Endometrium (tissue), 2 donors: ENCODE results near the gene NLN.
"Not testable (repeated sequence)": the region's sequence is repeated elsewhere in the genome, so short reads cannot be mapped to it uniquely, and the experiment has no call there.

ENCODE experiments used
- FAIRE-seq: peaks from 2 replicates; lab custom pipeline; 2012; peaks lifted over from hg19 to GRCh38; lab: Jason Lieb, UNC
- donor health status: control.
- donor health status: control.

NLN gene

DNA sequence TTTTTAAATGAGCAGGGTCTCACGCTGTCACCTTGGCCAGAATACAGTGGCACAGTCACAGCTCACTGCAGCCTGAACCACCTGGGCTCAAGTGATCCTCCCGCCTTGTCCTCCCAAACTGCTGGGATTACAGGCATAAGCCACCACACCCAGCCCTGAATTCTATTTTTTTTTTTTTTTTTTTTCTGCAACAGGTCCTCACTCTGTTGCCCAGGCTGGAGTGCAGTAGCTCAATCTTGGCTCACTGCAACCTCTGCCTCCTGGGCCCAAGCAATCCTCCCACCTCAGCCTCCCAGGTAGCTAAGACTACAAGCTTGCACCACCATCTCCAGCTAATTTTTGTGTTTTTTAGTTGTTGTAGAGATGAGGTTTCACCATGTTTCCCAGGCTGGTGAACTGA is 51.0 kb downstream of the NLN start:
- FAIRE-seq: not testable (repeated sequence)

DNA sequence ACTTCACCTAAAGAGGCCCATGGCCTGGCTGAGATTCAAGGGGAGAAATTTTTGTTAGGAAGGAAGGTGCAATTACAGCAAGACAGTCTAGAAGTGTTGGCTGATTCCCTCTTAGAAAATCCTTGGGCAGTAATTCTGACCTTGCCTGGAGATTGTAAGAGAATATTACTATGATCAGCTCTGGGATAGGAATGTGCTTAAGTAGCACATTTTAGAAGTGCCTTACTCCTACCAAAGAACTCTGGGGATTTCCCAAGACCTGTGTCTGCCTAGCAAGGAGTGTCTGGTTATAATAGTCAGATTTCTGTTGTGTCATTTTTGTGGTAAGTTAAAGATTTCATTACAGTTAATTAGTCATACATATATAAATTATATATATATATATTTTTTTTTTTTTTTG is 52.3 kb downstream of the NLN start:
- FAIRE-seq: no peak

DNA sequence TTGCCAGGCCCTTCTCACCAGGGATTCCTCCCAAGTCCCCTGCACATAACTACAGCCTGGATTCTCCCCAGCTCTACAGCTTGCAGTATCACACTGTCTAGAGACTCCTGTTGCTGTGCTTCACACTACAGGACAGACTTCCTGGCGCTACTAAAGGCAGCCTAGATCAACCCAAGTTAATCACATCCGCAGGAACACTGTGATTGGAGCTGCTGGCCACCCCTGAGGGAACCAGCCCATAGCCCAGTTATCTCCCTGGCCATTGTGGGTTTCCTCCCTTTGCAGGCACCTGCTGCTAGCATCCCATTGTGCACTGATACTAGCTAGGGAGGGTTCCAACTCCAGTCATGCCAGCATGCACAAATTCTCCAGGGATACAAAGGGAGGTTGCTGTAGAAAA is 53.5 kb downstream of the NLN start:
- no peak for FAIRE-seq

DNA sequence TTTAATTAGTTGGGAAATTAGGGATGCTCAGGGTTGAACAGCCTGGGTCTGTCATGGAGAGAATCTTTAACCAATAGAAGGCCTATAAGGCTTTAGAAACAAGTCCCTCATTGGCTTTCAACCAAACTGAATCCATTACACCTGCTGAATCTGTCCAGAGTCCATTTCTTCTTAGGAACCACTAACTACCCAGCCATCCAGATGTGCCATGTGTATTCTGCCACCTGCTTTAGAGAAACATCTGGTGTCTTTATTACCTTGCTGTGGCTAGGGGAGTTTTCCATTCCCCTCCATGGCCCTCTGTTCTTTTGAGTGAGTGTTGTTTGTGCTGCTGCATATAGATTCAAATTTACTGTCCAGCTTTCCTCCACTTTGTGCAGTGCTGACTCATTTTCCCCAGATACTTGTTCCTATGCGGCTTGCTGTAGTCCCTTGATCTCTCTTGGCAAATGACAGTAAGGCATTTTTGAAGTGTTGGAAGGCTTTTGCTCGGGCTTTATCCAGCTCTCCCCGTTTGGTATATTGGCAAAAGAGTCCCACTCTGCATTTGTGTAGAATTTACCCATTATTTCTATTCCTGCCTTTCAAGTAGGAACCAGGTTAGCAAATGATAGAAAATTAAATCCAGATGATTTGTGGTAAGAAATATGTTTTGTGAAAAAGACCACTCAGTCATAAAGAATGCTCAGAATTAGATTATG is 54.6 kb downstream of the NLN start:
- FAIRE-seq: no peak

DNA sequence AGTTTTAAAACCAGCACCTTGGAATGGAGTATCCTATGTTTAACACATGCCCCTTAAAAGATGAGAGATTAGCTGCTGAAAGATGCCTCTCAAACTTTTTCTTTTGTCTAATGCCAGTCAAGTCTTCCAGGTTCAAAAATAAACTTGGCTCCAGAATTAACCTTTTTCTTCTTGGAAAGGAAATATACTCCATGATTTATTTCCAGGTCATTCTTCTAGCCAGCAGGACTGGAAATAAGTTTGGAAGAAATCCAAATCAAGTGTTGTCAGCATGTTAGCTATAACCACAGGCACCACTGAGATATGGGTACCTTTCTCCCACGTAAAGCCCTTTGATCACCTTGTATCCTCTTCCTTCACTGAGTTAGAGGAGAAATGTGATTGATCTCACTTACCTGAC is 56.1 kb downstream of the NLN start:
- FAIRE-seq: no peak

DNA sequence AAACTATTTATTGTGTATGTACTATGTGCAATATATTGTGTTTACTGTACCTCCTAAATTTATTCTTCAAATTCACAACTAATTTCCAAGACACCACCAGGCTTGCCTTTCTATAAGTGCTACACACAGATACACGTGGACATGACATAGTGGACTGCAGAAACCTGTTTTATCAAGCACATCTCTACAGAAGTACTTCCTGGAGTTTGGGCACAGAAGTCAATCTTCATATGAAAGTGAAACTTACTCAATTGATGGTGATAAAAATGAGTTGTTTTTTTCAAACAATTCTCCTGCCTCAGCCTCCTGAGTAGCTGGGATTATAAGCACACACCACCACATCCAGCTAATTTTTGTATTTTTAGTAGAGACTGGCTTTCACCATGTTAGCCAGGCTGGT is 57.6 kb downstream of the NLN start:
- FAIRE-seq: no peak

DNA sequence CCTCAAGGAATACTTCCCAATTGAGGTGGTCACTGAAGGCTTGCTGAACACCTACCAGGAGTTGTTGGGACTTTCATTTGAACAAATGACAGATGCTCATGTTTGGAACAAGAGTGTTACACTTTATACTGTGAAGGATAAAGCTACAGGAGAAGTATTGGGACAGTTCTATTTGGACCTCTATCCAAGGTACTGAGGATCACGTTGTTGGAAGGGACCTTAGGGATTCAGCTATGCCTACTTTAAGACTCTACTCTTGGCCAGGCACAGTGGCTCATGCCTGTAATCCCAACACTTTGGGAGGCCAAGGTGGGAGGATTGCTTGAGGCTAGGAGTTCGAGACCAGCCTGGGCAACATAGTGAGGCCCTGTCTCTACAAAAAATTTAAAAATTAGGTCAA is 66.3 kb downstream of the NLN start:
- not testable (repeated sequence) for FAIRE-seq

DNA sequence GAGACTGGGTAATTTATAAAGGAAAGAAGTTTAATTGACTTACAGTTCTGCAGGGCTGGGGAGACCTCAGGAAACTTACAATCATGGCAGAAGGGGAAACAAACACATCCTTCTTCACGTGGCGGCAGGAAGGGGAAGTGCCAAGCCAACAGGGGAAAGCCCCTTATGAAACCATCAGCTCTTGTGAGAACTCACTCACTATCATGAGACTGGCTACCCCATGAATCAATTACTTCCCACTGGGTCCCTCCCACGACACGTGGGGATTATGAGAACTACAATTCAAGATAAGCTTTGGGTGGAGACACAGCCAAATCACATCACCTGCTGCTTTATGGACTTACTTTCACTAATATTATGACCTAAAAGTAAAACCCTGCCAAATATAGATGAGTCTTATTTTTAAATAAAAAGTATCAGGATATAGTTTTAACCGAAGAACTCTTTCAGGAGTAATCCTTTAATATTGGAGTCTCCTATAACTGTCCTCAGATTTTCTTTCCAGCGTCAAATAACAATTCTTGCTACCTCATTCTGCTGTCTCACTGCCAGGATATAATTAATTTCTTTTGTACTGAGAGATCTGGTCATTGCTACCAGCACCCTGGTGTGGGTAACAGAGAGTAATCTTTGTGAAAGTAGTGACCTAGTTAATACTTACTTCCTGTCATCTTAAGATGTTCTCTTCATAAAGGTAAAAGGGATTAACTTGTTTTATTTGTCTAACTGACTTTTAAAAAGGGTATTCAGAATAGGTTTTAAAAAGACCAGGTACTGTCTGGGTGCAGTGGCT is 68.6 kb downstream of the NLN start:
- FAIRE-seq: no peak

DNA sequence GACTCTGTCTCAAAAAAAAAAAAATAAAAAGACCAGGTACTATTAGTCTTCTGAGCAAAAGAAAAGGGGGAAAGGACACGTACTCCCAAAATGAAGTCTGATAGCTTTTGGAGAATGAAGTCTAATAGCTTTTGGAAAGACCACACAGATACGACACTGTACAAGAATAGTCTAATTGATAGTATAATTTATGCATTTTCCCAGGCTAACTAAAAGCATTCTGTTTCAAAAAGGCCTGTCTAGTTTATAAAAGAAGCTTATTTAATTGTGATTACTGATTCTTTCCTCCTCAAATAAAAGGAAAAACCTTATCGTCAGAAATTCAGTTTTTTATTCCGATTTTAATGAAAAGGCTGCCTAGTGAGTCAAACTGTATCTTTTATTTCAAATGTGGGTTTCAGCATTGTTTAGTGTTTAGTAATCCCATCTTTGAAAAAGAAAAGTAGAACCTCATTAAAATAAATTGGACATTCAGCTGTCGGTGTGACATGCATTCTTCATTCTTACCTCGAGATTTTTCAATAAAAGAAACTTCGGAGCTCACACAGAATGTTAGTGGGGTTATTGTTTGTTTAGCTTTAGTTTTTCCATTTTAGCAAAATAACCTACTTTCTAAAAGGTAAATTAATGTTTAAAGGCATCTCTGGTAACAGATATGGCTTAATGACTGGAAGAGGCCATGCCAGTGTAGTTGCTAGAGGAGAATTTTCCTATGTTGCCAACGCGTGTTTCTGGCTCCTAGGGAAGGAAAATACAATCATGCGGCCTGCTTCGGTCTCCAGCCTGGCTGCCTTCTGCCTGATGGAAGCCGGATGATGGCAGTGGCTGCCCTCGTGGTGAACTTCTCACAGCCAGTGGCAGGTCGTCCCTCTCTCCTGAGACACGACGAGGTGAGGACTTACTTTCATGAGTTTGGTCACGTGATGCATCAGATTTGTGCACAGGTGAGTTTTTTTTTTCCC is 70.0 kb downstream of the NLN start:
- no peak for FAIRE-seq

DNA sequence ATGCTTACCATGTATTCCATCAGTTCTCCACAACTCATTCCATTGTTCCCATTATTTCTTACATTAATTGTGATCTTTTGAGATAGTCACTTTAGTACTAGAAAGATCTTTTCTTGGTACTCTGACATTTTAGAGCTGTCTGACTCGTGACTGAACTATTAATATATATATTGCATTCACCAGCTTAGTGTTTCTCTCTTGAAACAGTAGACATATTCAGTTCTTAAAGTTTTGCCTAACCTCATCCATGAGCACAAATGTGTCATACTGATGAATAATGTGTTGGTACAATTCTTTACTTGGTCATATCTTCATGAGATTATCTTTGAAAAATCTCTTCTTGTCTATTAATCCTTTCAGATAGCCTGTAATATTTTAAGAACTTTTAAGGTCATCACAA is 74.3 kb downstream of the NLN start:
- FAIRE-seq: no peak

DNA sequence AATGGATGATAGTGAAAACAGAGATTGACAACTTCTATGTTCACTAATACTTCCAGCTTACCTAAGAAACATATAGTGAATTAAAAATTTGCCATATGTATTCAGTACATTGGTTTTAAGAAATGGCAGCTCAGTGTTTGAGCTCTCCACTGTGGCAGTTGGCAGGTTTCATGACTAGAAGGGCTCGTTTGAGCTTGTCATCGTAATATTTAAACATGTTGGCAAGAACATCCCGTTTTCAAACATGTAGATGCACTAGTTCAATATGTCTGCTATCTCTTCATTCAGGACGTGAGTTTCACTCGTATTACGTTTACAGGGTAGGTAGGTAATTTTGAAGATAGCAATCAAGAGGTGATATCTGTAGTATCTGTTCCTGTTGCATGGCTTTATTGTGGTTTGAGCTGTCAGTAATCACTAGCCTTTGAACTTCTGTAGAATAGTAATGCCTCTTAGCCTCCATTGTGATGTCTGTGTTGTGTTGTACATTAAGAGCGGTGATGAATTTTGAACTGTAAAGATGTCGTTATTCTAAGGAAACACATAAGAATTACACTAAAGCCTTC is 74.8 kb downstream of the NLN start:
- no peak for FAIRE-seq

DNA sequence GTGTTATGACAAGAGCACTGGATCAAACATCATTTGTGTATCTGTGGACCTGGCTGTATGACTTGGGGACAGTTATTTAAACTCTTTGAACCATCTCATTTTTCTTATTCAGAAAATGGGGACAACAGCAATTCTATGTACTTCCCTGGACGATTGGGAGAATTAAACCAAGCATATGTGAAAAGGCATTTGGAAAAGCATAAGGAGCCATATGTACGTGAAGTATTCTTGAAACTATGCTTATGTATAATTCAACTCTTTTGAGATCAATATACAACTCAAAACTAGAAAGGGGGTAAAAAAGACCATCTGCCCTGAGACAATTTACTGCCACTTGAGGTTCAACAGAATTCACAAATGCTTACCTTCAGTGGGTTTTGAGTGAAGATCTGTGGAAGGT is 75.5 kb downstream of the NLN start:
- FAIRE-seq: no peak

DNA sequence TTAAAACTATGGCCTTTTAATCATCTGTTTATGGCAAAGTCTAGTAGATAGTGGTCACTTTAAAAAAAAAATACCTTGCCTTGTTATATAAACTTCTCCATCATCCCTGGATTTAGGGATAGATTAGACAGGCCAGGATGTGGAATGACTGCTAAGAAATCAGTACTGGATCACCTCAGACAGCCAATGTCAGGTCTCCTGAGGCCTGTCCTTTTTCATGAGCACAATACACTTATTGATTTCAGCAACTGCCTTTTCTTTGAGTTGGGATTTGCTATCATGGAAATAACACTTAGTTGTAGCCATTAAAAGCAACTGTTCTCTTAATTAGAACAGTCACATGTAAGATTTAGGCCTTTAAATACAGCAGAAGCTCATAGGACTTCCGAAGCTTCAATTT is 77.9 kb downstream of the NLN start:
- no peak for FAIRE-seq

DNA sequence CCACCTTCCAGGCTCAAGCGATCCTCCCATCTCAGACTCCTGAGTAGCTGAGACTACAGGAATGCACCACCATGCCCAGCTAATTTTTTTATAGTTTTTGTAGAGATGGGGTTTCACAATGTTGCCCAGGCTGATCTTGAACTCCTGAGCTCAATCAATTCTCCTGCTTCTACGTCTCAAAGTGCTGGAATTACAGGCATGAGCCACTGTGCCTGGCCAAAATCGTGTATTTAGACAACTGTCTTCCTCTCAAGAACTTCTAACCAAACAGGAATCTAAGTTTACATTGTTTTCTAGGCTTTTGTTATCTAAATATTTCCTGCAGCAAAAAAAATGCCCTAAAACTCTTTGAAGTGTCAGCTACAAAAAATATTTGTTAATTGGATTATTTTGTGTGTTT is 78.8 kb downstream of the NLN start:
- FAIRE-seq: no peak

DNA sequence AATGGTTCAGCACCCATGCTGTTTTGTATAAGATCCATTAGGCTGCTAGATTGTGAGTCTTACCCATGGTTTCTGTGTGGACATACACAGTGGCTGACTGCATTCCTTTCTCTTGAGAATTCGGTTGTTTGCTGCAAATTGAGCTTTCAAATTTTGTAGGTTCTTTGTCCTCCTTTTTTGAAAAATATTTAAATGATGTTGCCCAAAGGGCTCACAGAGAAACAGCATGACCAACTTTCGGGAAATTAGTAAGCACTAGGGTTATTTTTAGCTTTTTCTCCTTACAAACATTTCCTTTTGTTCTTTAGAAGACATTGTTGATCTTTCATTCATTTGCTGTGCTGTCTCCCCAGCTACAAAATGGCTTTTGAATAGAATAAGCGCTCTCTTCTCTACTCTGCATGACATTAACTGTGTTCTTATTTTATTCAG is 79.4 kb downstream of the NLN start:
- no peak for FAIRE-seq

DNA sequence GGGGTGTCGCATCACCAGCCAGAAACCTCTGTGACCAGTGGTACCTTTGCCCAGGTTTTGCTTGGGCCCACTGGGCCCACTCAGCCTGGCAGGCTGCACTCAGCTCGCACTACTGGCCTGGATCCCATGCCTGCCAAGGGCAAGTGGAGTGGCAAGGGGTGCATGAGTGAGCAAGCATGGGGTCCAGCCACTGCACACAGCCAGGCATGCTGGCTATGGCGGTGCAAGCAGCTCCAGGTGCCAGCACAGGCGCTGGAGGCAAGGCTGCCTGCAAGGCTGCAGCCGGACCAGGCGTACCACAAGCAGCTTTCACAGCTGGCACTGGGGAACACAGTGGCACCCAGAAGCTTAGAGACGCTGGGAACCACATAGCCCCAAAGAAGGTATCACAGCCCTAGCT is 80.1 kb downstream of the NLN start:
- FAIRE-seq: no peak

DNA sequence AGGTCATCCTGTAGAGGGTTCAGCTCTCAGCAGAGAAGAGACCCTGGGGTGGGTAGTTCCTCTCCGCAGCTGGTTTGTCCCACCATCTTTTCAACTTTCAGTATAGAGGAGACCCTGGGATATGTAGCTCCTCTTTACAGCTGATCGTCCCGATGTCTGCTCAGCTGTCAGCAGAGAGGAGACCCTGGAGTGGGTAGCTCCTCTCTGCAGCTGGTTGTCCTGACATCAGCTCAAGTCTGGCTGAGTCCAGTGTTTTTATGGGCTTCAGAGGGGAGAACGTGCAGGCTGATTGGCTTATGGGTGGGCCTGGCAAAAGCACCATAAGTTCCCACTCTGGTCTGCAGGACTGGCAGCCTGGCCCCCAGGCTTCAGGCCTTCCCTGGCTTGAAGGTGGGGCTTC is 80.8 kb downstream of the NLN start:
- no peak for FAIRE-seq

DNA sequence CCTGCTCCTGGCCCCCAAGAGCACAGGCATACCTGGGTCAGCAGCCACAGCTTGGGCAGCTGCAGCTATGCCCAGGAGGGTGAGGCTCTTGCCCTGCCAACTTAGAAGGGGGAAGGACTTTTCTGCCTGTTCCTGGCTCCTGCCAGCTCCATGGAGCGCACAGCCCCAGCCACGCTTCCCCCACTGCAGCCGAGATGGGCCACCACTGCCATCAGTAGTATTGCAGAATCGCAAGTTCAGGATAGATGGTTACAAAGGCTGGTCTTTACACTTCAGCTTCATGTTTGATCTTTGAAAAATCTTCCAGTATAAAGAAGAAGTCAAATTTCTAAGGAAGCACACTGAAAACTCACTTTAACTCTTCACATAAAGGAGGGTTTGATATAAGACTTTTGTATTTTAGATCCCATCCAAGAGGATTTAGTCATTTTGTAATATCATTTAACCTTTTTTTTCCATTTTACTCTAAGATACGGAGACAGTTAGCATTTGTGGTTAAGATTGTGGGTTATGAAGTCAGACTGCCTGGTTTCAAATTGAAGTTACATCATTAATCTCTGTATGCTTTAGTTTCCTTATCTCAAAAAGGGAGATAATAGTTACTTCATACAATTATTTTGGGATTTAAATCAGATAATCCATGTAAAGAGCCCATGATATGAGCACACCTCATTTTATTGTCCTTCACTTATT is 81.8 kb downstream of the NLN start:
- FAIRE-seq: no peak

DNA sequence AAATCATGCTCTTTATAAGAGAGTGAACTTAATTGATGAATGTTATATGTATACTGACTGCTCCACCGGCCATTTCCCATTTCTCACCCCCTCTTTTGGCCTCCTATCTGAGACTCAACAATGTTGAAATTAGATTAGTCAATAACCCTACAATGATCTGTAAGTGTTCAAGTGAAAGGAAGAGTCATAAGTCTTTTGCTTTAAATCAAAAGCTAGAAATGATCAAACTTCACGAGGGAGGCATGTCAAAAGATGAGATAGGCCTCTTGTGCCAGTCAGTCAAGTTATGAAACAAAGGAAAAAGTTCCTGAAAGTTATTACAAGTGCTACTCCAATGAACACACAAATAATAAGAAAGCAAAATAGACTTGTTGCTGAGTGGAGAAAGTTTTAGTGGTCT is 83.1 kb downstream of the NLN start:
- no peak for FAIRE-seq

DNA sequence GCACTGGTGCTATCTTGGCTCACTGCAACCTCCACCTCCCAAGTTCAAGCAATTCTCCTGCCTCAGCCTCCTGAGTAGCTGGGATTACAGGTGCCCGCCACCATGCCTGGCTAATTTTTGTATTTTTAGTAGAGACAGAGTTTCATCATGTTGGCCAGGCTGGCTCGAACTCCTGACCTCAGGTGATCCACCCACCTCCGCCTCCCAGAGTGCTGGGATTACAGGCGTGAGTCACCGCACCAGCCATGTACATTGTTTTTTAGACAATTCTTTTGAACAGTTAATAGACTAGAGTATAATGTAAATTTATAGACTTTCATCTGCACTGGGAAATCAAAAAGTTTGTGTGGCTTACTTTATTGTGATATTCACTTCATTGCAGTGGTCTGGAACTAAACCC is 85.5 kb downstream of the NLN start:
- not testable (repeated sequence) for FAIRE-seq

DNA sequence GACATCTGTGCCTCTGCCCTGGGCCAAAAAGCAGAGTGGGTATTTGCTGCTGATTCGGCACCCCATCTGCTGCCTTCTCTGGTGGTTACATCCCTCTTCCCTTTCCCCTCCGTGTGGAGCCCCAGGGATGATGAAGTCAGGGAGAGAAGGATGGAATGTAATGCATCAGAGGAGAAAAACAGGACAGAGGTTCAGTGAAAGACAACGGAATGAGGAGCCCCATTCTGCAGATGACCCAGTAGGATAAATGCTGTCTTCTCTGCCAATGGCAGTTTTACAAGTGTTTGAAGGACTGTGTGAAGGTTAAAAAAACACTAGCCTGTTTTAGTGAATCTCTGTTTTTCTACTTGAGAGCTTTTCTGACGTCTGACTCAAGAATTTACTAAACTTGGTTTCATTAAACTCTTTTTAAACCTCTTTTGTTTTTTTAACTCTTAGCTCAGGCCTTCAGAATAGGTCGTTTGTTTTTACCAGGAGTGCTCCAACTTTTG is 86.3 kb downstream of the NLN start:
- FAIRE-seq: no peak

DNA sequence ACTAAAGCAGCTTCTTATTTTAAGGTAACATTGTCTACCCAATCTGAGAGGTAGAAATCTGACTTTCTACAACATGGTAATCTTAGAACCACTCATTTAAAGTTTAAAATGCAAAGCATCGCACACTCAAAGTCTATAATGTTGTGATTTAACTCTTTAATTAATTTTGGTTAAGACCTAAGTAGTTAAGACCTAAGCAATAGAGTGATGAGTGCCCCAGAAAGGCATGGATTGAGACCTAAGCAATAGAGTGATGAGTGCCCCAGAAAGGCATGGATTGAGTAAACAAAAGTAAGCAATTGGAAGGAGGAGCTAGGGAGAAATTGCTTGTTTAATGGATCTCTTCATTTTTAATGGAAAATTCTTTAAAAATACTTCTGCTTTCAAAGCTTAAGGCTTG is 86.8 kb downstream of the NLN start:
- FAIRE-seq: no peak
